ENCODE results near the gene PHACTR3. TPM values are rescaled to one million over a fixed set of nuclear protein-coding genes. Genes with fewer than 3 reads are reported as not detected.
A peak's percentile ranks its signal among the peaks of the same experiment; 100 is the strongest.

The PHACTR3 gene
- total RNA-seq, 1 experiment from 2014 or later = not detected

DNA sequence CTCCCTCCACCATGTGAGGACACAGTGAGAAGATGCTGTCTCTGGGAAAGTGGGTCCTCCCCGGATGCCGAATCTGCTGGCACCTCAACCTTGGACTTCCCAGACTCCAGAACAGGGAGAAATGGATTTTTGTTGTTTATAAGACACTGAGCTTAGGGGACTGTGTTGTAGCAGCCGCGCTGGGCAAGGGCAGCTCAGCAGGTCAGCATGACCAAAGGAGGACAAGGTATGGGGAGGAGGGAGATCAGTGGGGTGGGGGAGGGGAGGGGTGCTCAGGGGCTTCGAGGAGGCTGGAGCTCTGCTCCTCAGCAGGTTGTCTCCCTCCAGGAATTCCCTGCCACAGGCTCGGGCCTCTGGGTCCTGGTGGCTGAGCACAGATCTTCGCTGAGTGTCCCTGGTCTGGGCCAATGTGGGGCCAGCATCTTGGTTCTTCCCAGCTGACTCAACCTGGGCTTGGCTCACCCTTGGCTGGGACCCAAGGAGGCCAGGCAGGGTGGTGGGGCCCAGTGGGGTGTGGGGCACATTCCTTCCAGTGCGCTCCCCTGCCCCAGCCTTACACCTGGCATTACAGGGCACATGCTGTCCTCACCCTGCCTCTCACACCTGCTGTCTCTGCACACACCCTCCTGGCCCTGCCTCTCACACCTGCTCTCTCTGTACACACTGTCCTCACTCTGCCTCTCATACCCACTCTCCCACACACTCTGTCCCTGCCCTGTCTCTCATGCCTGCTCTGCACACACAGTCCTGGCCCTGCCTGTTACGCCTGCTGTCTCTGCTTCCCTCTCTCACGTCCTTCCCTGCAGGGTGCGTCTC lies 221.8 kb downstream of the PHACTR3 start:
- H3K27ac ChIP-seq (ENCODE audit: insufficient read length, low read depth, low read length) = no peak overlapping the region
- H3K23me2 ChIP-seq (ENCODE audit: insufficient read length, low read depth, low read length, poor library complexity, severe bottlenecking) = no peaks in the 10 kb centered on the region
- H3K27me3 Mint-ChIP-seq (ENCODE audit: low read depth) = peaks cover 13% of the 10 kb centered on the region
- no peaks in the 10 kb centered on the region for H3K79me1 ChIP-seq (ENCODE audit: insufficient read depth, low read depth, low read length, poor library complexity, severe bottlenecking)
- no peak overlapping the region for H3K23ac ChIP-seq (ENCODE audit: insufficient read length, low read depth, low read length)
- H3K9me3 Mint-ChIP-seq = peaks cover 0 to 16% of the 10 kb centered on the region in 2 experiments; a peak in 3 of 5 replicates
- H4K5ac ChIP-seq (ENCODE audit: insufficient read length, low read depth, low read length) = peak overlapping the region; percentile 4
- TF ChIP-seq, protein P1, sequence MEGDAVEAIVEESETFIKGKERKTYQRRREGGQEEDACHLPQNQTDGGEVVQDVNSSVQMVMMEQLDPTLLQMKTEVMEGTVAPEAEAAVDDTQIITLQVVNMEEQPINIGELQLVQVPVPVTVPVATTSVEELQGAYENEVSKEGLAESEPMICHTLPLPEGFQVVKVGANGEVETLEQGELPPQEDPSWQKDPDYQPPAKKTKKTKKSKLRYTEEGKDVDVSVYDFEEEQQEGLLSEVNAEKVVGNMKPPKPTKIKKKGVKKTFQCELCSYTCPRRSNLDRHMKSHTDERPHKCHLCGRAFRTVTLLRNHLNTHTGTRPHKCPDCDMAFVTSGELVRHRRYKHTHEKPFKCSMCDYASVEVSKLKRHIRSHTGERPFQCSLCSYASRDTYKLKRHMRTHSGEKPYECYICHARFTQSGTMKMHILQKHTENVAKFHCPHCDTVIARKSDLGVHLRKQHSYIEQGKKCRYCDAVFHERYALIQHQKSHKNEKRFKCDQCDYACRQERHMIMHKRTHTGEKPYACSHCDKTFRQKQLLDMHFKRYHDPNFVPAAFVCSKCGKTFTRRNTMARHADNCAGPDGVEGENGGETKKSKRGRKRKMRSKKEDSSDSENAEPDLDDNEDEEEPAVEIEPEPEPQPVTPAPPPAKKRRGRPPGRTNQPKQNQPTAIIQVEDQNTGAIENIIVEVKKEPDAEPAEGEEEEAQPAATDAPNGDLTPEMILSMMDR (conservative IDR thresholded peaks at IDR 0.05) = no peak
- H4K8ac ChIP-seq (replicated peaks; ENCODE audit: insufficient read length, low read depth, low read length) = no peak overlapping the region
- H3K9me3 ChIP-seq (ENCODE audit: control insufficient read depth, low read depth, low read length) = no peaks in the 10 kb centered on the region
- H3K56ac ChIP-seq (ENCODE audit: insufficient read length, low read depth, low read length) = no peak overlapping the region
- no peak overlapping the region for H3K4ac ChIP-seq (ENCODE audit: low read depth, low read length)
- H3K18ac ChIP-seq (ENCODE audit: insufficient read length, low read depth, low read length) = no peak overlapping the region
- no peak overlapping the region for H2AFZ ChIP-seq (ENCODE audit: low read length)
- H4K20me1 ChIP-seq (ENCODE audit: control insufficient read depth, insufficient read depth, insufficient read length) = no peaks in the 10 kb centered on the region
- no peak overlapping the region for H3K9ac ChIP-seq (ENCODE audit: extremely low read depth, insufficient read length, low read length)
- no peaks in the 10 kb centered on the region for H3K4me1 ChIP-seq (ENCODE audit: insufficient read depth, low read length)
- peak; percentile 19 for DNase-seq
- no peak overlapping the region for H2BK20ac ChIP-seq (ENCODE audit: low read depth, low read length, poor library complexity, severe bottlenecking)
- no peak overlapping the region for H3K4me3 Mint-ChIP-seq
- no peak overlapping the region for H2BK5ac ChIP-seq (ENCODE audit: insufficient read length, low read length)
- no peak overlapping the region for H3K14ac ChIP-seq (ENCODE audit: insufficient read depth, low read length)
- peaks cover 10 to 15% of the 10 kb centered on the region in 2 experiments for H3K4me1 Mint-ChIP-seq
- H3K79me2 ChIP-seq (ENCODE audit: insufficient read depth, low read length) = no peaks in the 10 kb centered on the region
- H3K27ac Mint-ChIP-seq = no peak overlapping the region; a peak in 1 of 7 replicates
- no peak overlapping the region for H2AK5ac ChIP-seq (ENCODE audit: insufficient read length, low read length)
- no peak overlapping the region for H3K4me2 ChIP-seq (ENCODE audit: insufficient read depth, insufficient read length, low read length)
- no peak overlapping the region for H3T11ph ChIP-seq (ENCODE audit: low read length)
- H3K36me3 Mint-ChIP-seq (ENCODE audit: insufficient read depth in 1 of 3, low read depth in 3 of 3) = no peaks in the 10 kb centered on the region
- H2BK12ac ChIP-seq (ENCODE audit: insufficient read length, low read depth, low read length) = no peak overlapping the region
- H2BK120ac ChIP-seq (ENCODE audit: low read depth, low read length, poor library complexity, severe bottlenecking) = no peak overlapping the region
- H4K91ac ChIP-seq (ENCODE audit: insufficient read length, low read depth, low read length) = no peak overlapping the region
- no CpG with 5 or more reads among the region's 11 CpGs for WGBS (ENCODE audit: extremely low coverage, insufficient read length, low lambda C conversion rate)
- no peaks in the 10 kb centered on the region for H3K27me3 ChIP-seq (ENCODE audit: insufficient read depth, low read length)
- no peak overlapping the region for H2BK15ac ChIP-seq (ENCODE audit: low read depth, low read length)

Measured in H9 (cell line).